ENCODE measurements around the gene SERPING1.

Gene SERPING1

GRCh38 chr11:57658023-57658361, 60.5 kb downstream of the SERPING1 start:
- no peak for DNase-seq (ENCODE audit: extremely low spot score)
- ChIA-PET POLR2A (interaction anchor here (0.5 to 0.6 kb wide), 2 partner anchors 9 to 1971 kb away, joined by 3 to 10 read pairs; no protein-coding TSS in a partner anchor), CTCF (interaction anchor here (2.1 kb wide), 1 partner anchor 90 kb away, joined by 5 read pairs; the partner anchor contains the start of gene UBE2L6)

DNA sequence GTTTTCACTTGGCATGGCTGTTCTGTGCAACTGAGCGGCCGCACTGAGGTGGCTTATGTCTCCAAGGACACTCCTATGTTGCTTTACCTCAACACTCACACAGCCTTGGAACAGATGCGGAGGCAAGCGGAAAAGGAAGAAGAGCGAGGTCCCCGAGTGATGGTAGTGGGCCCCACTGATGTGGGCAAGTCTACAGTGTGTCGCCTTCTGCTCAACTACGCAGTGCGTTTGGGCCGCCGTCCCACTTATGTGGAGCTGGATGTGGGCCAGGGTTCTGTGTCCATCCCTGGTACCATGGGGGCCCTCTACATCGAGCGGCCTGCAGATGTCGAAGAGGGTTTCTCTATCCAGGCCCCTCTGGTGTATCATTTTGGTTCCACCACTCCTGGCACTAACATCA, 62.2 kb downstream of the SERPING1 start:
- TF ChIP-seq, protein P1, sequence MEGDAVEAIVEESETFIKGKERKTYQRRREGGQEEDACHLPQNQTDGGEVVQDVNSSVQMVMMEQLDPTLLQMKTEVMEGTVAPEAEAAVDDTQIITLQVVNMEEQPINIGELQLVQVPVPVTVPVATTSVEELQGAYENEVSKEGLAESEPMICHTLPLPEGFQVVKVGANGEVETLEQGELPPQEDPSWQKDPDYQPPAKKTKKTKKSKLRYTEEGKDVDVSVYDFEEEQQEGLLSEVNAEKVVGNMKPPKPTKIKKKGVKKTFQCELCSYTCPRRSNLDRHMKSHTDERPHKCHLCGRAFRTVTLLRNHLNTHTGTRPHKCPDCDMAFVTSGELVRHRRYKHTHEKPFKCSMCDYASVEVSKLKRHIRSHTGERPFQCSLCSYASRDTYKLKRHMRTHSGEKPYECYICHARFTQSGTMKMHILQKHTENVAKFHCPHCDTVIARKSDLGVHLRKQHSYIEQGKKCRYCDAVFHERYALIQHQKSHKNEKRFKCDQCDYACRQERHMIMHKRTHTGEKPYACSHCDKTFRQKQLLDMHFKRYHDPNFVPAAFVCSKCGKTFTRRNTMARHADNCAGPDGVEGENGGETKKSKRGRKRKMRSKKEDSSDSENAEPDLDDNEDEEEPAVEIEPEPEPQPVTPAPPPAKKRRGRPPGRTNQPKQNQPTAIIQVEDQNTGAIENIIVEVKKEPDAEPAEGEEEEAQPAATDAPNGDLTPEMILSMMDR (IDR thresholded peaks at IDR 0.05; ENCODE audit: control extremely low read depth, extremely low read depth, low read depth, missing control alignments), result no peak
- CTCF ChIA-PET, result interaction anchor here (1.3 to 1.5 kb wide), 4 partner anchors 11 to 166 kb away, joined by 3 to 4 read pairs (median 3); no protein-coding TSS in a partner anchor
- DNase-seq (ENCODE audit: extremely low spot score), result no peak

More at GRCh38 chr11:57658023-57658361, 60.5 kb downstream of the SERPING1 start:
- TF ChIP-seq, protein P1 (IDR thresholded peaks at IDR 0.05; ENCODE audit: control extremely low read depth, extremely low read depth, low read depth, missing control alignments), result no peak

GRCh38 chr11:57662893-57663292, 65.4 kb downstream of the SERPING1 start:
- POLR2A ChIA-PET, result no interaction called here
- TF ChIP-seq, protein P1 (IDR thresholded peaks at IDR 0.05; ENCODE audit: control extremely low read depth, extremely low read depth, low read depth, missing control alignments), result peak; percentile 45
- no peak for DNase-seq (ENCODE audit: extremely low spot score)
- CTCF ChIA-PET, result interaction anchor here (0.6 to 2.4 kb wide), 21 partner anchors 12 to 1495 kb away, joined by 3 to 17 read pairs (median 3); partner anchors contain the start of gene MED19

More for the DNA sequence above, 62.2 kb downstream of the SERPING1 start:
- POLR2A ChIA-PET, result no interaction called here

- CTCF ChIA-PET, result interaction anchor here (2.1 to 2.4 kb wide), 2 partner anchors 11 to 137 kb away, joined by 7 to 10 read pairs; no protein-coding TSS in a partner anchor
- TF ChIP-seq, protein P1 (IDR thresholded peaks at IDR 0.05; ENCODE audit: control extremely low read depth, extremely low read depth, low read depth, missing control alignments), result no peak
- no peak for DNase-seq (ENCODE audit: extremely low spot score)
- POLR2A ChIA-PET, result no interaction called here
These were observed 66.5 kb downstream of the SERPING1 start for GRCh38 chr11:57663975-57664374.
